ENCODE results near the gene CREB3L2.
"Not testable (repeated sequence)": the region's sequence is repeated elsewhere in the genome, so short reads cannot be mapped to it uniquely, and the experiment has no call there.

The CREB3L2 gene

GRCh38 chr7:138014201-138014600 lies 12.3 kb upstream of the CREB3L2 start:
- DNase-seq (ENCODE audit: low read depth in 2 of 2), result not testable (repeated sequence)

GRCh38 chr7:138009350-138009653 lies 7.4 kb upstream of the CREB3L2 start:
- DNase-seq (ENCODE audit: low read depth in 2 of 2), result no peak

- no peak for DNase-seq (ENCODE audit: low read depth in 2 of 2)
Measured at GRCh38 chr7:138008588-138009349, 6.9 kb upstream of the CREB3L2 start.

GRCh38 chr7:138008019-138008587 lies 6.2 kb upstream of the CREB3L2 start:
- no peak for DNase-seq (ENCODE audit: low read depth in 2 of 2)

- DNase-seq (ENCODE audit: low read depth in 2 of 2), result no peak
Measured at GRCh38 chr7:138006106-138006505, 4.2 kb upstream of the CREB3L2 start.

- DNase-seq (ENCODE audit: low read depth in 2 of 2), result no peak
Measured at GRCh38 chr7:138004936-138005335, 3.0 kb upstream of the CREB3L2 start.

- no peak for DNase-seq (ENCODE audit: low read depth in 2 of 2)
Measured at GRCh38 chr7:138004046-138004445, 2.2 kb upstream of the CREB3L2 start.

- DNase-seq (ENCODE audit: low read depth in 2 of 2), result no peak
Measured at GRCh38 chr7:138002828-138003189, 923 bp upstream of the CREB3L2 start.

- DNase-seq (ENCODE audit: low read depth in 2 of 2), result peak; percentile 94 to 98
Measured at GRCh38 chr7:138002096-138002827, 376 bp upstream of the CREB3L2 start.

GRCh38 chr7:138000081-138000701 lies 1.7 kb downstream of the CREB3L2 start:
- DNase-seq (ENCODE audit: low read depth in 2 of 2), result no peak

- no peak for DNase-seq (ENCODE audit: low read depth in 2 of 2)
Measured at GRCh38 chr7:137999496-138000080, 2.3 kb downstream of the CREB3L2 start.

- DNase-seq (ENCODE audit: low read depth in 2 of 2), result no peak
Measured at GRCh38 chr7:137998250-137998649, 3.6 kb downstream of the CREB3L2 start.

- no peak for DNase-seq (ENCODE audit: low read depth in 2 of 2)
Measured at GRCh38 chr7:137996871-137997270, 5.0 kb downstream of the CREB3L2 start.

- DNase-seq (ENCODE audit: low read depth in 2 of 2), result no peak
Measured at GRCh38 chr7:137996386-137996851, 5.5 kb downstream of the CREB3L2 start.

GRCh38 chr7:137994216-137994615 lies 7.7 kb downstream of the CREB3L2 start:
- no peak for DNase-seq (ENCODE audit: low read depth in 2 of 2)

GRCh38 chr7:137993395-137993743 lies 8.5 kb downstream of the CREB3L2 start:
- no peak for DNase-seq (ENCODE audit: low read depth in 2 of 2)

- no peak for DNase-seq (ENCODE audit: low read depth in 2 of 2)
Measured at GRCh38 chr7:137992550-137993394, 9.1 kb downstream of the CREB3L2 start.

- no peak for DNase-seq (ENCODE audit: low read depth in 2 of 2)
Measured at GRCh38 chr7:137992104-137992549, 9.8 kb downstream of the CREB3L2 start.

- DNase-seq (ENCODE audit: low read depth in 2 of 2), result no peak
Measured at GRCh38 chr7:137990251-137990941, 11.5 kb downstream of the CREB3L2 start.

- no peak for DNase-seq (ENCODE audit: low read depth in 2 of 2)
Measured at GRCh38 chr7:137989590-137989989, 12.3 kb downstream of the CREB3L2 start.

- no peak for DNase-seq (ENCODE audit: low read depth in 2 of 2)
Measured at GRCh38 chr7:137989094-137989493, 12.8 kb downstream of the CREB3L2 start.
